ENCODE results near the gene NMRK1.

- TF ChIP-seq CTCF (IDR thresholded peaks at IDR 0.05) (no peak), POLR2A (IDR thresholded peaks at IDR 0.05) (no peak), POLR2AphosphoS5 (IDR thresholded peaks at IDR 0.05) (no peak)
These were observed 18.9 kb upstream of the NMRK1 start for GRCh38 chr9:75106857-75107256.

Measured in prostate gland (tissue), 2 donors.